Muscle of back (tissue), 11 donors: ENCODE measurements around the gene RPGR. TPM values are rescaled to one million over a fixed set of nuclear protein-coding genes. Genes with fewer than 3 reads are reported as not detected.

Experiments used
- DNase-seq, 3 donors: peaks; one replicate each; pipeline versions ENCODE4 v3.0.0 to v3.0.0-alpha.2; 2013
- polyA plus RNA-seq, 10 donors: library from polyadenylated mRNA; unstranded; fragments of 120-200 nt; gene quantifications; one replicate each; pipeline ENCODE4 v1.2.1, GENCODE V29; 2013; ENCODE audit not compliant: insufficient read length in 10 of 10

RPGR gene
- polyA plus RNA-seq, 10 donors, result 4.4 to 10.4 (median 6.5) TPM

DNA sequence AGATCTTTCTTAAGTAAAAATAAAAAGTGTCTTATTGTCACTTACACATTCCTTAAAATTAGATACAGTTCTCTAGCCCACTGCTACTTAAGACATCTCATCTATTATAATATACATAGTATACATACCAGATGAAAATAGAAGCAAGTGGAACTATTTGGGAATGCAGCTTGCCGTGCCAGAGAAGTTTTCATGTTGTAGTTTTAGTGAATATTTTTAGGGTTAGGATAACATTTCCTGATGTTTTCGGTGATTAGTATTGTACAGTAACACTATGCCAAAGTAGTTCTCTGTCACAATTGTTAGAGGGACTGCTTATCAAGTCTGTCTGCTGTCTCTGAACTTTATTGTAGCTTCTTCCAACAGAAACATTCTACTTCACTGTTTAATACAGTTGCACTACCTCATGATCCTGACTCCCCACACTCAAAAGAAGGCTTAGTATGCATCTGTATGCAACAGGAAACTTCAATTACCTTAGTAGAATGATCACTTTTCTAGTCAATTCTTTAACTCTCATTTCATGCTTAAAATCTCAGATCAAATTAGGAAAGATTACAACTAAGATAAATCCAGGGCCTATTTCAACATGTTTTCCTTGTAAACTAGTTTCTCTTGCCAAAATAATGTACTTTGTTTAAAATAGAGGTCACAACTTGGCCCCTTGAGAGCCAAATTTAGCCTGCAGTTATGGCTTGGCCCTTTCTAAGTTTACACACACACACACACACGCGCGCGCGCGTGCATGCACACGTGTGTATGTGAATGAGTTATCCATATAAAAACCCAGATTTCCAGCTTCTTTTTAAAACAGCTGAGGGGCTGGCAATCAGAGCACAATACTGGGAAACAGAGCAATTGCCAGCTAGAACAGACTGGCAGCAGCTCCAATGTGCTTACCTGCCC is 64.3 kb downstream of the RPGR start:
- peak; percentile 10 to 35 (median 23) for DNase-seq

DNA sequence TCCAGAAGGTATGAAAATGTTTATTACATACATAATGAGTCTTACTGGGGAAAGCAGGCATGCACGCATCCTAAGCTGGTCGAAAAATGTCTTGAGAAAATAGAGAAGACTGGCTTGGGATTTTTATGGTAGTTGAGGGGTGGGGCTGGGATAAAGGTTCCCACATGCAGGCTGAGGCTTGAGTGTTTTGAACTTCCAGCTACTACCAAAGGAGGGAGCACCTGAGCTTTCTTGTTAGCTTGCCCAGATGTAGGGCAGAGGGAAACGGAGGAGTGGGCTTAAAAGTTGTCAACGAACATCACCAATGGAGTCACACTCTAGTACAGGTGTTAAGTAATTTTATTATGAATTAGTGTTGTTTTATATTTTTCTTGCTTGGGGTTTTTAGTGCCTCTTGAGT is 67.1 kb downstream of the RPGR start:
- DNase-seq, result no peak

DNA sequence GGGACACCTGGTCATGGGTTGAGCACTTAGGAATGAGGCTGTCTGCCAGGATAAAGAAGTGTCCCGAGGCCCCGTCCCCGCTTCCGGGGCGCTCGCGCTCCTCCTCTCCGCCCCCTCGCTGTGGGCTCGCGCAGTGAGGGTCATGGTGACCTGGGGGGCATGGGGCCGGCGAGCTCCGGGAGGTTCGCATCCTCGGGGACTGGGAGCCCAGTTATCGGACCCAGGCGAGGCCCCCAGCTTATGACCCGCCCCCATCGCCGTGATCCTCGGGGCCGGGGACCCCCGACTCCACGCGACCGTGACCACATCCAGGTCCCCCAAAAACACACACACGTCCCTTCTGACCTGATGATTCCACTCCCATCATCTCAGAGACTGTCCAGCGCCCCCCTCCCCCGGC is 71.3 kb downstream of the RPGR start:
- DNase-seq, result no peak

DNA sequence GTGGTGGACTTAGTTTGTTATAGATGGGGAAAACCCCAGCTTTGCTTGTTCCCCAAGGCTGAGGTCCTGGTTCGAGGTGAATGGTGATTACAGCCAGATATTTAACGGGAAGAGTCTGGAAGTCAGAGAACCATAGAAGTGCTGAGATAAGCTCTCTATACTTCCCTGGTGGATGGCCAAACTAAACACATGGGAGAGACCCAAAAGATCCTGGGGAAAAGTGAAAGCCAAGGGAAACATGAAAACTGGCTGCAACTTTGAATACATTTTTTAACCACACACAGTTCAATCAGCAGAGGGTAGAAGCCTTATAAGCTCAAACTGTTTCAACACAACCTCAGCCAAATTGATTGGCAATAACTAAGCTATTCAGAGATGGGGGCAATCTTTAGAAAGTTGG is 77.3 kb downstream of the RPGR start:
- no peak for DNase-seq

DNA sequence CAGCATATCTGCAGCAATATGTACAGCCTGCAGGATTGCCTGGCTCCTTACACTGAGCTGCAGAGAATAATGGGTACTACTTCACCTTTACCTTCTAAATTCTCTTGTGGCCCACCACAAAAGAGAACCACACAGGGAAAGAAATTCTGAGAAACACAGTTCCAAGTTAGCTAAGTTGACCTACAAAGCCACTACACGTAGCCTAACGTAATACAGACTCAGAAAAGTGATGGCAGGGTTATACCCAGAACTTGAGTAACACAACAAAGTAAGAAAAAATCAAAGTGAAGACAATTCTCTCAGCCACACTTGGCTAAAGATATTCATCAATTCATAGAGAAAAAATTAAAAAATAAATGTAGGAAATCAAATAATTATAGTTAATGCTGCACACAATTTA is 80.3 kb downstream of the RPGR start:
- DNase-seq, result no peak

DNA sequence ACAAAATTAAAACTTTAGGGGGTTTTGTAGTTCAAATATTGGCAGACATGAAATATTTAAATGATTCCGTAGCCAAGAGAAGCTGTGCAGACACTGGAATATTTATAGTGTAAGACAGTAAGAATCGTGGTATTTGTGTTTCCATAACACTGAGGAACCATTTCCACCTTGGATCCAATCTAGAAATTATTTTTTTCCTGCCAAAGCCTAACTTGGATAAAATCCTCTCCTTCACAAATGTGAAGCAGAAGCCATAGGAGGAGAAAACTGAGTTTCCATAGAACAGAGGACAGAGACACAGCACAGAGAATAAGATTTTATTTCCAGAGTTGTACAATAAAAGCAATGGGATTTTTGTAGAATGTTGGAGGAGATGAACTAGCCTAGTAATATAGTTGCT is 86.8 kb downstream of the RPGR start:
- peak in 2 of 3 donors; percentile 37 to 66 for DNase-seq

DNA sequence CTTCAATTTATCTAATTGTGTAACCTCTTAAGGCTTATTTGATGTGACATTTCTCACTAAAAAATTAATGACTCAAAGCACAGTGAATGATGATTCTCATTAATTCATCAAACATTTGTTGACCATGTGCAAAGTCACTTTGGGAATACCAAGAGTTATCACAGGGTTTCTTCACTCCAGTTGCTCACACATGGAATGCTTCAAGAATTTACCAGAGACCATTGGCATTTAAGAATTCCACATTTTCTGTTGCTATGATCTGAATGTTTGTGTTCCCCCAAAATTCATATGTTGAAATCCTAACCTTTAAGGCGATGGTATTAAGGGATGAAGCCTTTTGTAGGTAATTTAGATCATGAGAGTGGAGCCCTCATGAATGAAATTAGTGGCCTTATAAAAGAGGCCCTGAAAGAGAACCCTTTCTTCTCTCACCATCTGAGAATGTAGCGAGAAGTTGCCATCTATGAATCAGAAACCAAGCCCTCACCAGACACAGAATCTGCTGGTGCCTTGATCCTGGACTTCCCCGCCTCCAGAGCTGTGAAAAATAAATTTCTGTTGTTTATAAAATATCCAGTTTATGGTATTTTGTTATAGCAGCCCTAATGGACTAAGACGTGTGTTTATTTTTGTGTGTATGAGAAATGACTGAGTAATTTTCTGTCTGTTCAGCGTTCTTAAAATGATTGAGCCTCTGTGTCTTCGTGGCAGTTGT is 90.3 kb downstream of the RPGR start:
- DNase-seq, result no peak

DNA sequence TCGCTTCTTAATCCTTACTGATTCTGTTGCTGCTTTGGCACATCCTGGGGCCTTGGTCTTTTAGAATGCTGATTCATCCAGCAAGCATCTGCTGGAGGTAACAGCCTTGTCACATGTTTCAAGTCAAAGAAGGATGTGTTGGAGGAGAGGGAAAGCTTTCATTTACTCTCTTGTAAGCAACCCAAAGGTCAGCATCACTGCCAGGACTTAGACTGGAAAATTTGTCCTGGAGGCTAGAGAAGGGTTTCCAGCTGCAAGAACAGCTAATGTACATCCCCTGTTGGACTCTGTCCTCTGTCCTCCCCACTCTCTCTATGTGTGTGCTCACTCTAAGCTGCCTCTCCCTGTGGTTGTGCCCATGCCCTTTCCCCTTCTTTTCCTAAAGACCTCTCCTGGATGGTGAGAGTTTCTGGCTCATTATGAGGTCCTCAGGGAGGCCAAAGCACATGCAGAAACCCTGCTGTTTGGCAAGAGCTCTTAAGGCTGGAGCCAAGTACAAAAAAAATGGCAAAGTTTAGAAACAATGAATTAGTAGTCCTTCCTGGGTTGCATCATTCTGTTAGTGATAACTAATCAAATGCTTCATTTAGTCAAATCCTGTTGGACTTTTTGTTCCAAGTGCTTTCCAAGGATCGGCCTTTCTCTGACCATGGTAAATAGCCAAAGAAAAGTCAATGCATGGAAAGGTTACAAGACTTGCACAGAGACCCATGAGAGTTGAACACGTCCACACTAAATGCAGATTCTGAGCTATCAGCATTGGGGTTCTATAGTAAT is 93.2 kb downstream of the RPGR start:
- DNase-seq, result peak; percentile 72 to 91 (median 79)

DNA sequence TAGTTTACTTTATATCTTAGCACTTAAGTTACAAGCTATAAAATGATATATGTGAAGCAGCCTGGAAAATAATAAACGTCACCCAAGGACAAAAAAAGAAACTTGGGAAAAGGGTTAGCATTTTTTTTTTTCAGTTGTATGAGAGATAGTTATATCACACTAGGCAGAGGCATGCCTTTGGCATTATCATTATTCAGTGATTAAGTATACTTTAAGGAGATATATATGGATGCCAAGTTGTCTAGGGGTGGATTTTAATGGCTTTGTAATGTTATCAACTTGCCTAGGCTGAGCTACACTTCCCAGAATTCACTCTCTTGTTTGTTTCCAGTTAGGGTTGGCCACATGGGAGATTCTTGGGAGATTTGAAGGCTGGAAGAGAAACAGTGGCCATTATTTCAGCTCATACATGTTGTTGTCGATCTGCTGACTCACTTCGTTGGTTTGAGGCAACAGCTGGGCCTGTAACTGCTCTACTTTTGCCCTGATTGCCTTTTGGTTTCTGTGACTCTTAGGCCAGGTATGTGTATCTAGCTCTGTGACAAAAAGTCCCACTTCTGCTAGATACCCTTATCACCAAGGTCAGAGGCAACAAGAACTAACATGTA is 95.1 kb downstream of the RPGR start:
- DNase-seq, result peak in 1 of 3 donors; percentile 48

DNA sequence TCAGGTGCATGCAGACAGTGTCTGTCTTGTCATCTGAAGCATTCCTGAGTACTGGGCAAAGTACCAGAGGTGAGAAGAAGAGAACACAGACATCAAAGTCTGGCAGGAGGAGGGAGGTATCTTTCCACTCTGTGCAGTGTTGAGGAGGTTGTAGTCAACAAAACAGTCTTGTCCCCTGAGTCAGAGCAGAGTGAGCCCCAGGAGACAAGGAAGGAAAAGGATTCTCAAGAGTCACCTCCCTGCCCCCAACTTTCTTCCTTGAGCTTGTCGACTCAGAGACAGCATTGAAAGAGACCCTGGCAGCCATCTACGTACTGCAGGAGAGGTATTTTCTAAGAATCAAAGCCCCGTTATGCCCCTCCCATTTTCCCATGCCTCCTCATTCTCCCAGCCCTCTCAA is 102.2 kb downstream of the RPGR start:
- no peak for DNase-seq

DNA sequence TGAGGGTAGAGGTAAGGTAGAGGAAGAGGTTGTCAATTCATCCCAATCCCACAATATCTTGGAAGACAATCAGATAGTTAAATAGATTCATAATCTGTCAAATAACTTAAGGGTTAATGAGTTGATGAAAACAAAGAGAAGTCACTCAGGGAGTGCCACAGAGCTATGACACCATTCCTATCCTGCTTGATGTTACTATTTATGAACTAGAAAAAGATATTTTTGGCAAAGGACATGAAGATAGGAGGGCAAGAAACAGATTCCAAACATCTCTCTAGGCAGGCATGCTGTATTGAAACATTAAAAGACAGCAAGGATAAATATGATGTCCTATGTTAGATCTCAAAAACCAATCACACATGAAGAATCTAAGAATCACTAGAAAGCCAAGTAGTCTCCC is 103.1 kb downstream of the RPGR start:
- DNase-seq, result no peak

DNA sequence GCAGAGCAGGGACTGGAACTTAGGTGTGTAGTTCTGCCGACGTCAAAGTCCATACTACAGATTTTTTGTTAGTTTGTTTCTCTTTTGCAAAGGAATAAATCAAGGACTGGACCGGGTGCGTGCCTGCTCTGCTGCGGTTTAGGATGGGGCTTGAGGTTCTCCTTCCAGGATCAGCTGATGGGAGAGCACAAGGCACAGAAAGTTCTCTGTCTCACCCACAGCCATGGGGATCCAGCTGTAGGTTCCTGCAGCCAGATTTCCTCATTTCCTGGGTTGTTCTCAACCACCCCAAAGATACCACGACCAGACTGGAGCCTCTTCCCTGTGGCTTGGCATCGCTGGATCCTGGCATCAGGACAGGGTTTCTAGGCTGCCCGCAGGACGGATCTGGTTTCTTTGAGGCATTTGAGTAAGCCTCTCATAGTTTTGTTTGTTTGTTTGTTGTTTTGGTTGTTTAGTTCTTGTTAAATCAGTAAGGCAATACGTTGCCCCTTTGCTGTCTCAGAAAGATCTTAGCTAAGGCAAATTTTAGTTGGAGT is 105.8 kb downstream of the RPGR start:
- DNase-seq, result no peak

DNA sequence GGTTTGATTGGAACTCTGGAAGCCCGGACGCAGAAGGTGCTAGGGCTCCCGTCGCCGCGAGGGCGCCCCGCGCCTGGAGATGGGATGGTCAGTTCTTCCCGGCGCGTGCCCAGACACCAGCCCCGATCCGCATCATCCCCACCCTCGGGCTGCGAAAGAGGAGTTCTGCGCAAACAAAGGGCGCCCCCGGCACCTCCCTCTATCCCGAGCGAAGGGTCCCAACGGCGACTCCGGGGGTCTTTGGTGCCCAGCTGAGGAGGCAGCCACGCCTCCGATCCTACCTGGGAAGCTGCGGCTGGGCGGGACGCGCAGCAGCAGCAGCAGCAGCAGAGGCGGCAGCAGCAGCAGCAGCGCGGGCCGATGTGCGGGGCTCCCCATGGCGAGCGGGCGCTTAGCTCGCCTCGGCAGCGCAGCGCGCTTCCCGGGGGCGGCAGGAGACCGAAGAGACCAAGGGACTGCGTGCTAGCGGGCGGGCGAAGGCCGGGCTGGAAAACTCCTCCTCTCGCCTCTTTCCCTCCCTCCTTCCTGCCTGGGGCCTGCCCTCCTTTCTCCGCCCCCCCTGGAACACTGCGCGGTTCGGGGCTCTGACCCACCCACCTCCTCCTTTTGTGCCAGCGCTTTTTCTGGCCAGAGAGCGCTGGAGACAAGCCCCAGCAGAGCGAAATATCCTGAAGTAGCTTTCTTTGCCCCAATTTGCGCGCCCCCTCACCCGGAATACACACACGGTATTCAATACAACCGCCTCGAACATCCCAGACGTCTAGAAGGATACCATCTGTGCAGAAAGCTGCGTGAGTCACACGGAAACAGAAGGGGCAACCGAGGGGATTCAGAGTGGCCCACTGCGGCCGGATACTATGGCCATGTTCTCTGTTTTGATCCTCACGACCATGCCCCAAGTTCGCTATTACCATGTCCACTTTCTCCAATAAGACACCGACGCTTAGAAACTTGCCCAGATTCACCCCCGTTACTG is 106.6 kb downstream of the RPGR start, which contains the start of gene SRPX:
TSS of gene SRPX (minus strand) at position 457 of the 976 bp plus-strand sequence. CDS start at position 378, 79 bp downstream.
- DNase-seq, result peak in 1 of 3 donors; percentile 79

DNA sequence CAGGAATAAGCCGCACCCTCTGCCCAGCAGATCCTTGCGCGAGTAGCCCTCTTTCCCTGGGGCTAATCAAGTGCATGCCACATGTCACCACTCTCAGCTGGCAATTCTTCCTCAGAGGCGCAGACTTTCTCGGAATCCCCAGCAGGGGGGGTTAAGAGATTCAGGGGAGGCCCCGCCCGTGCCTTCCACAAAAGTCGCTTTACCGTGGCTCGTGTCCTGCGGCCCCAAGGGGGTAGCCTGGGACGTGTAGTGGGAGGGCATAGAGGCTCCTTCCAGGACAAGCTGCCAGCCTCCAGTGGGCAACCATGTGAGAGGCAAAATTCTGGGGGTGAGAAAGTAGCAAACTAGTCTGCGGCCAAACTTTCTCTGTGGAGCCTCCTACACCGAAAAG is 107.3 kb downstream of the RPGR start:
- DNase-seq, result peak in 1 of 3 donors; percentile 59

Other genes with a start within 250 kb of the RPGR start
- 10 to 100 TPM; 32.7 to 68.8 (median 41.2) TPM for gene SRPX, start 106.6 kb downstream of the RPGR start, polyA plus RNA-seq
- gene OTC, start 25.1 kb upstream of the RPGR start, polyA plus RNA-seq, result under 1 TPM in 1 of 10 donors, not detected in 9; 0.20 TPM
- 100 to 1,000 TPM in 8 of 10 donors, 10 to 100 TPM in 2; 79.7 to 142 (median 122) TPM for gene TSPAN7, start 234.0 kb upstream of the RPGR start, polyA plus RNA-seq